ENCODE measurements around the gene CLMP.

Gene CLMP

GRCh38 chr11:123187665-123188507 is 7.2 kb downstream of the CLMP start:
- DNase-seq = no peak

- DNase-seq = no peak
Observed at GRCh38 chr11:123187248-123187647, 7.8 kb downstream of the CLMP start.

- DNase-seq = no peak
Observed at GRCh38 chr11:123186286-123186685, 8.8 kb downstream of the CLMP start.

- no peak for DNase-seq
Observed at GRCh38 chr11:123185326-123185725, 9.7 kb downstream of the CLMP start.

- no peak for DNase-seq
Observed at GRCh38 chr11:123184531-123184930, 10.5 kb downstream of the CLMP start.

- no peak for DNase-seq
Observed at GRCh38 chr11:123183391-123184099, 11.5 kb downstream of the CLMP start.

- no peak for DNase-seq
Observed at GRCh38 chr11:123181767-123182500, 13.1 kb downstream of the CLMP start.

GRCh38 chr11:123181075-123181474 is 14.0 kb downstream of the CLMP start:
- no peak for DNase-seq

- no peak for DNase-seq
Observed at GRCh38 chr11:123180574-123180973, 14.5 kb downstream of the CLMP start.

GRCh38 chr11:123180166-123180565 is 14.9 kb downstream of the CLMP start:
- no peak for DNase-seq

- DNase-seq = no peak
Observed at GRCh38 chr11:123179586-123179985, 15.5 kb downstream of the CLMP start.

- DNase-seq = no peak
Observed at GRCh38 chr11:123178186-123178585, 16.9 kb downstream of the CLMP start.

- DNase-seq = no peak
Observed at GRCh38 chr11:123176785-123177184, 18.3 kb downstream of the CLMP start.

- DNase-seq = no peak
Observed at GRCh38 chr11:123174196-123175183, 20.6 kb downstream of the CLMP start.

GRCh38 chr11:123173856-123174186 is 21.2 kb downstream of the CLMP start:
- DNase-seq = no peak

- no peak for DNase-seq
Observed at GRCh38 chr11:123173040-123173855, 21.8 kb downstream of the CLMP start.

- DNase-seq = no peak
Observed at GRCh38 chr11:123170929-123171328, 24.1 kb downstream of the CLMP start.

- DNase-seq = no peak
Observed at GRCh38 chr11:123169821-123170220, 25.2 kb downstream of the CLMP start.

GRCh38 chr11:123168955-123169484 is 26.0 kb downstream of the CLMP start:
- DNase-seq = no peak

GRCh38 chr11:123168241-123168640 is 26.8 kb downstream of the CLMP start:
- DNase-seq = no peak

- no peak for DNase-seq
Observed at GRCh38 chr11:123166071-123166559, 28.9 kb downstream of the CLMP start.
